AG09309 (cell line): ENCODE data around the gene ATXN3.
A peak's percentile ranks its signal among the peaks of the same experiment; 100 is the strongest.

Experiments used
- DNase-seq: peaks from one replicate; pipeline ENCODE4 v3.0.0-alpha.2; 2010; ENCODE audit warnings: low read depth
- H3K4me3 ChIP-seq: 2 replicates; pipeline ENCODE4 v1.5.1; 2011; ENCODE audit warnings: mild to moderate bottlenecking, low read depth, low read length, moderate library complexity; ENCODE audit not compliant: control insufficient read depth
- CTCF ChIP-seq: IDR thresholded peaks from 2 replicates; pipeline ENCODE4 v1.5.1; 2011; ENCODE audit warnings: mild to moderate bottlenecking, low read depth, low read length, inconsistent platforms; ENCODE audit not compliant: insufficient read depth, control insufficient read depth; ENCODE audit errors: missing control alignments

Gene ATXN3

GRCh38 chr14:92041203-92041602, 65.2 kb downstream of the ATXN3 start:
- DNase-seq = no peak
- no peak for TF ChIP-seq CTCF
- no peak overlapping the region; the same call in 1 of the 2 replicates for H3K4me3 ChIP-seq

GRCh38 chr14:92040431-92041051, 65.8 kb downstream of the ATXN3 start:
- H3K4me3 ChIP-seq = peak overlapping the region; percentile 77
- DNase-seq = no peak
- no peak for TF ChIP-seq CTCF

- H3K4me3 ChIP-seq = peak within 1 kb of the TSS; percentile 77
- TF ChIP-seq CTCF = no peak
- peak; percentile 74 for DNase-seq
These were observed 66.5 kb downstream of the ATXN3 start, which contains the start of gene TRIP11 for GRCh38 chr14:92039719-92040430. TRIP11 (minus strand) TSS chr14:92040059; CDS start chr14:92039685, 374 bp downstream.

- peak; percentile 13 for DNase-seq
- H3K4me3 ChIP-seq = peak overlapping the region; percentile 77
- TF ChIP-seq CTCF = no peak
These were observed 67.2 kb downstream of the ATXN3 start for GRCh38 chr14:92039063-92039718.

DNA sequence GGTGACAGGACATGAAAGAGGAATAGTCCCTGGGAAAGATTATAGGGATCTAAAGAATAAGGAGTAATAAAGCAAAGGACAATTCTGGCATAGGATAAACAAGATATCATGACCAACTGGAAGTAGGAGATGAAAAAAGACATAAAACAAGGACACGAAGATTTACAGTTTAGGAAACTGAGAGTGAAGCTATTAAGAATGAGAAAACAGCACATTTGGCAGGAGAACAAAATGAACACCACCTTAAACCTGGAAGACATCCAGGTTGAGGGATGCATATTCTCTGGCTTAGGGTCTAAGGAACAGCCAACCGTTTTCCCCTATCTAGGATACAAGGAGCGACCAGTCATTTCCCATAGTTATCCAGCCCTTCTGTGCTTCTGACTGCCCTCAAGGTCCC, 68.4 kb downstream of the ATXN3 start:
- no peak for DNase-seq
- peak overlapping the region; percentile 77 for H3K4me3 ChIP-seq
- no peak for TF ChIP-seq CTCF

DNA sequence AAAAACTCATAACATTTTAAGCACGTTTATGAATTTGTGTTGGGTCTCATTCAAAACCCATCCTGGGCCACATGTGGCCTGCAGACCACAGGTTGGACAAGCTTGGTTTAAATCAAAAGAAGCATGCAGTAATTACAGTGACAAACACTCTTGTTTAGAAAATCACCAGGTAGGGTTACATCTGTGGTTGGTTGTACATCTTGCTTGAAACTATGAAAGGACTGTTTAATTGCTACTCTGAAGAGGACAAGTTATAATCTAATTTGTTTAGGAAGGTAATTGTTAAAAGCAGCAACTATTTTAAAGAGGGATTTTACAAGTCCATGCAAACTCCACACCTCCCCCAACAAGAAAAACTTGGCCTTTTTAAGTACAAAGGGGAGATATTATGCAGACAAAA, 70.5 kb downstream of the ATXN3 start:
- no peak for TF ChIP-seq CTCF
- no peak for DNase-seq
- H3K4me3 ChIP-seq = no peak overlapping the region
